RWPE2 (cell line): ENCODE measurements around the gene TSSK6.

Experiments
- ATAC-seq: fragments of 200-7000 bp; cut with Tn5 transposase; 3 replicates; pipeline ENCODE4 v1.9.1; 2021; ENCODE audit warnings: low read depth
- DNase-seq: peaks from one replicate; pipeline ENCODE4 v3.0.0-alpha.2; 2020; ENCODE audit warnings: low spot score
- H3K27ac ChIP-seq: fragments of 450-650 bp; 2 replicates; pipeline ENCODE4 v1.5.1; 2017; ENCODE audit warnings: mild to moderate bottlenecking; ENCODE audit not compliant: poor library complexity, severe bottlenecking
- H3K27me3 ChIP-seq: fragments of 250-450 bp; sonication (Bioruptor Pico); 2 replicates; pipeline ENCODE4 v1.5.1; 2021; ENCODE audit warnings: mild to moderate bottlenecking, moderate library complexity; ENCODE audit not compliant: insufficient read depth, poor library complexity, severe bottlenecking
- H3K36me3 ChIP-seq: fragments of 250-450 bp; sonication (Bioruptor Pico); 2 replicates; pipeline ENCODE4 v1.5.1; 2020; ENCODE audit warnings: low read depth, mild to moderate bottlenecking, moderate library complexity
- H3K4me1 ChIP-seq: fragments of 250-450 bp; sonication (Bioruptor Pico); 2 replicates; pipeline ENCODE4 v1.5.1; 2021; ENCODE audit warnings: mild to moderate bottlenecking, moderate library complexity; ENCODE audit not compliant: insufficient read depth, poor library complexity, severe bottlenecking
- H3K4me3 ChIP-seq: fragments of 250-450 bp; sonication (Bioruptor Pico); 2 replicates; pipeline ENCODE4 v1.5.1; 2021; ENCODE audit warnings: mild to moderate bottlenecking, moderate library complexity; ENCODE audit not compliant: severe bottlenecking
- H3K9me3 ChIP-seq: fragments of 250-450 bp; sonication (Bioruptor Pico); 2 replicates; pipeline ENCODE4 v1.5.1; 2021; ENCODE audit warnings: mild to moderate bottlenecking, moderate library complexity; ENCODE audit not compliant: severe bottlenecking
- TF ChIP-seq, protein P1 (sequence below): fragments of 450-650 bp; IDR thresholded peaks from one replicate; pipeline ENCODE4 v1.5.1; 2017; ENCODE audit warnings: mild to moderate bottlenecking, moderate library complexity; ENCODE audit not compliant: poor library complexity, severe bottlenecking

The TSSK6 gene

DNA sequence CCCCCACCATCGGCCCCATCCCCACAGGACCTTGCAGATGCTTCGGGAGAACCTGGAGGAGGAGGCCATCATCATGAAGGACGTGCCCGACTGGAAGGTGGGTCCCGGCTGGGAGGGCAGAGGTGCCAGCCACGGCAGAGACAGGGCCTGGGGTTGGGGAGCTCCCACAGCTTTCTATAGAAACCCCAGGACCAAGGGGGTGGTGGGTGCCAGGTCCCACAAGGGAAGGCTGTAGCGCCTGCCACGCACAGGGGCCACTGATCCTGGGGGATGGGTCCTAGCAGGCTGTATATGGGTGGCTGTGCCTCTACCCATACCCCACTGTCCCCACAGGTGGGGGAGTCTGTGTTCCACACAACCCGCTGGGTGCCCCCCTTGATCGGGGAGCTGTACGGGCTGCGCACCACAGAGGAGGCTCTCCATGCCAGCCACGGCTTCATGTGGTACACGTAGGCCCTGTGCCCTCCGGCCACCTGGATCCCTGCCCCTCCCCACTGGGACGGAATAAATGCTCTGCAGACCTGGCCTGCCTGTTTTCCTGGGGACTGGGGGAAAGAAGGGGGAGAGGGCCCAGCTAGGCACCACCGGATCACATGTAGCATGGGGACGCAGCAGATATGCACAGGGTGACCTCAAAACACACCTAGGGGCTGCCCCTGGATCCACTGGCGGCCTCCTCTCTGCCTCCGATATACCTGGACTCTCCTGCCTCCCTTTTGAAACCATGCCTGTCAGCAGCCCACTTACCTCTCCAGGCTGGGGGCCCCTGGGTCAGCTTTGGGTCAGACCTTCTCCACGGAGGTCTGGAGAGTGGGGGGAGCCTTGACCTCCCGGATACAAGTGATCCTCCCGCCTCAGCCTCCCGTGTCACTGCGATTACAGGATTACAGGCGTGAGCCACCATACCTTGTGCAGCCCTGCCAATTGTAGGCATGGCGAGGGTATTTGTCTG is 12.6 kb upstream of the TSSK6 start:
- DNase-seq (peak; percentile 52), ATAC-seq (no peak)
- Histone ChIP-seq H3K27ac (no peak overlapping the region), H3K36me3 (peaks cover 15% of the 10 kb centered on the region), H3K27me3 (no peaks in the 10 kb centered on the region), H3K4me1 (no peaks in the 10 kb centered on the region), H3K9me3 (no peaks in the 10 kb centered on the region), H3K4me3 (no peak overlapping the region)
- TF ChIP-seq, protein P1, sequence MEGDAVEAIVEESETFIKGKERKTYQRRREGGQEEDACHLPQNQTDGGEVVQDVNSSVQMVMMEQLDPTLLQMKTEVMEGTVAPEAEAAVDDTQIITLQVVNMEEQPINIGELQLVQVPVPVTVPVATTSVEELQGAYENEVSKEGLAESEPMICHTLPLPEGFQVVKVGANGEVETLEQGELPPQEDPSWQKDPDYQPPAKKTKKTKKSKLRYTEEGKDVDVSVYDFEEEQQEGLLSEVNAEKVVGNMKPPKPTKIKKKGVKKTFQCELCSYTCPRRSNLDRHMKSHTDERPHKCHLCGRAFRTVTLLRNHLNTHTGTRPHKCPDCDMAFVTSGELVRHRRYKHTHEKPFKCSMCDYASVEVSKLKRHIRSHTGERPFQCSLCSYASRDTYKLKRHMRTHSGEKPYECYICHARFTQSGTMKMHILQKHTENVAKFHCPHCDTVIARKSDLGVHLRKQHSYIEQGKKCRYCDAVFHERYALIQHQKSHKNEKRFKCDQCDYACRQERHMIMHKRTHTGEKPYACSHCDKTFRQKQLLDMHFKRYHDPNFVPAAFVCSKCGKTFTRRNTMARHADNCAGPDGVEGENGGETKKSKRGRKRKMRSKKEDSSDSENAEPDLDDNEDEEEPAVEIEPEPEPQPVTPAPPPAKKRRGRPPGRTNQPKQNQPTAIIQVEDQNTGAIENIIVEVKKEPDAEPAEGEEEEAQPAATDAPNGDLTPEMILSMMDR = no peak

- DNase-seq (no peak), ATAC-seq (no peak)
- Histone ChIP-seq H3K27me3 (no peaks in the 10 kb centered on the region), H3K36me3 (peaks cover 18% of the 10 kb centered on the region), H3K4me3 (no peak overlapping the region), H3K4me1 (no peaks in the 10 kb centered on the region), H3K9me3 (no peaks in the 10 kb centered on the region), H3K27ac (no peak overlapping the region)
- TF ChIP-seq, protein P1 = no peak
Observed at GRCh38 chr19:19527371-19527656, 12.0 kb upstream of the TSSK6 start.

GRCh38 chr19:19526581-19527370 is 11.4 kb upstream of the TSSK6 start:
- H3K27ac ChIP-seq = no peak overlapping the region
- peaks cover 18% of the 10 kb centered on the region for H3K36me3 ChIP-seq
- TF ChIP-seq, protein P1 = no peak
- ATAC-seq (no peak), DNase-seq (peak; percentile 60)
- H3K4me1 ChIP-seq = no peaks in the 10 kb centered on the region
- H3K9me3 ChIP-seq = no peaks in the 10 kb centered on the region
- H3K27me3 ChIP-seq = no peaks in the 10 kb centered on the region
- no peak overlapping the region for H3K4me3 ChIP-seq

DNA sequence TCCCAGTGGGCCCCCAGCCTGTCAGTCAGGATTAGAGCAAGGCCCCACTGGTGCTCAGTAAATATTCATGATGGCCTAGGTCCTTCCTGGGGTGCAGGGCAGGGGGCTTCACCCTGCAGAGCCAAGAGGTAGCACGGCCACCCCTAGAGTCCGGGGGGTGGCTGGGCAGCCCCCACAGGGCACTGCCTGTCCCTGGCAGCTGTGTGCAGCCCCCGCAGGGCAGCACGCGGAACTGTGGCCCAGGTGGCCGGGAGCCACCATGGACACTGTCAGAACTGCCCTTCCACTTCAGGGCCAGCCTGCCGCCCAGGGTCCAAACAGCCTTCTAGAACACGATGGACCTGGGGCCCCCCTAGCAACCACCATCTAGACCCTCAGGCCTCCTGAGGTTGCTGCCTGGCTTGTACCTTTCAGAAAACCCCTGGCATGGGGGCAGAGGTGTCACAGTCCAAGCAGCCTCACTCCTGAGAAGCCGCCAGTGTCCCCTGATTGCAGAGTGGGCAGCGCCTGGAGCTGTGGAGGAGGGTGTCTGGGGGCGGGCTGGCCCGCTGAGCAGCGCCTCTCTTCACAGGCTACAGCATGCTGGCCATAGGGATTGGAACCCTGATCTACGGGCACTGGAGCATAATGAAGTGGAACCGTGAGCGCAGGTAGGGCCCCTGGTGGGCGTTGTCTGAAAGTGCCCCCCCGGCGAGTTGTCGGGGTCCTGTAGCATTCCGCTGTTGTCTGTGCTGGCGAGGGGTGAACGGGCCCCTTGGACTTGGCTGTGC is 10.4 kb upstream of the TSSK6 start:
- ATAC-seq (no peak), DNase-seq (peak; percentile 61)
- H3K36me3 ChIP-seq = peaks cover 26% of the 10 kb centered on the region
- H3K4me1 ChIP-seq = no peaks in the 10 kb centered on the region
- no peak overlapping the region for H3K4me3 ChIP-seq
- no peak overlapping the region for H3K27ac ChIP-seq
- no peaks in the 10 kb centered on the region for H3K27me3 ChIP-seq
- TF ChIP-seq, protein P1 = no peak
- no peaks in the 10 kb centered on the region for H3K9me3 ChIP-seq
